D721Med (cell line): ENCODE results near the gene CNTFR.

ENCODE experiments used
- DNase-seq: peaks from one replicate; pipeline ENCODE4 v3.0.0; 2011; ENCODE audit warnings: low spot score; ENCODE audit not compliant: insufficient read length
- FAIRE-seq: peaks from 2 replicates; lab custom pipeline; 2011; peaks lifted over from hg19 to GRCh38; lab: Jason Lieb, UNC
- TF ChIP-seq, protein P1 (sequence below): IDR thresholded peaks from 2 replicates; pipeline ENCODE4 v1.5.1; 2012; ENCODE audit warnings: mild to moderate bottlenecking, control low read depth; ENCODE audit not compliant: insufficient read depth; ENCODE audit errors: missing control alignments

Gene CNTFR

DNA sequence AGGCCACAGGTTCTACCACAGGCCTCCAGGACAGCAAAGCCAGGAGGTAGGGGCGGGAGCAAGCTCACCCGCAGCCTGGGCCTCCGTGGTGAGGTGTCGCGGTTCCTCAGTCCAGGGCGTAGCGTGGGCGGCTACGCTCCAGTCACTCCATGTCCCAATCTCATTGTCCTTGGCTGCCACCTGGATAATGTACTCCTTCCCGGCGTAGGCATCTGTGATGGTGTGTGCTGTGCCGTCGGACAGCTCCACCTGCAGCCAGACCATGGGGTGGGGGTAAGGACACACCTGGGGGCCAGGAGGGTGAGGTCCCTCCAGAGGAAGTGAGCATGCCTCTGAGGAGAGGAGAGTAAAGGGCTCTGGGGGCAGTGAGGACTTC is 36.9 kb downstream of the CNTFR start:
- DNase-seq (no peak), FAIRE-seq (no peak)
- TF ChIP-seq, protein P1, sequence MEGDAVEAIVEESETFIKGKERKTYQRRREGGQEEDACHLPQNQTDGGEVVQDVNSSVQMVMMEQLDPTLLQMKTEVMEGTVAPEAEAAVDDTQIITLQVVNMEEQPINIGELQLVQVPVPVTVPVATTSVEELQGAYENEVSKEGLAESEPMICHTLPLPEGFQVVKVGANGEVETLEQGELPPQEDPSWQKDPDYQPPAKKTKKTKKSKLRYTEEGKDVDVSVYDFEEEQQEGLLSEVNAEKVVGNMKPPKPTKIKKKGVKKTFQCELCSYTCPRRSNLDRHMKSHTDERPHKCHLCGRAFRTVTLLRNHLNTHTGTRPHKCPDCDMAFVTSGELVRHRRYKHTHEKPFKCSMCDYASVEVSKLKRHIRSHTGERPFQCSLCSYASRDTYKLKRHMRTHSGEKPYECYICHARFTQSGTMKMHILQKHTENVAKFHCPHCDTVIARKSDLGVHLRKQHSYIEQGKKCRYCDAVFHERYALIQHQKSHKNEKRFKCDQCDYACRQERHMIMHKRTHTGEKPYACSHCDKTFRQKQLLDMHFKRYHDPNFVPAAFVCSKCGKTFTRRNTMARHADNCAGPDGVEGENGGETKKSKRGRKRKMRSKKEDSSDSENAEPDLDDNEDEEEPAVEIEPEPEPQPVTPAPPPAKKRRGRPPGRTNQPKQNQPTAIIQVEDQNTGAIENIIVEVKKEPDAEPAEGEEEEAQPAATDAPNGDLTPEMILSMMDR = no peak

GRCh38 chr9:34551751-34552605 is 37.5 kb downstream of the CNTFR start:
- no peak for FAIRE-seq
- TF ChIP-seq, protein P1 = no peak

GRCh38 chr9:34550681-34551270 is 38.7 kb downstream of the CNTFR start:
- DNase-seq (no peak), FAIRE-seq (no peak)
- TF ChIP-seq, protein P1 = no peak

More at GRCh38 chr9:34551751-34552605, 37.5 kb downstream of the CNTFR start:
- DNase-seq = no peak

DNA sequence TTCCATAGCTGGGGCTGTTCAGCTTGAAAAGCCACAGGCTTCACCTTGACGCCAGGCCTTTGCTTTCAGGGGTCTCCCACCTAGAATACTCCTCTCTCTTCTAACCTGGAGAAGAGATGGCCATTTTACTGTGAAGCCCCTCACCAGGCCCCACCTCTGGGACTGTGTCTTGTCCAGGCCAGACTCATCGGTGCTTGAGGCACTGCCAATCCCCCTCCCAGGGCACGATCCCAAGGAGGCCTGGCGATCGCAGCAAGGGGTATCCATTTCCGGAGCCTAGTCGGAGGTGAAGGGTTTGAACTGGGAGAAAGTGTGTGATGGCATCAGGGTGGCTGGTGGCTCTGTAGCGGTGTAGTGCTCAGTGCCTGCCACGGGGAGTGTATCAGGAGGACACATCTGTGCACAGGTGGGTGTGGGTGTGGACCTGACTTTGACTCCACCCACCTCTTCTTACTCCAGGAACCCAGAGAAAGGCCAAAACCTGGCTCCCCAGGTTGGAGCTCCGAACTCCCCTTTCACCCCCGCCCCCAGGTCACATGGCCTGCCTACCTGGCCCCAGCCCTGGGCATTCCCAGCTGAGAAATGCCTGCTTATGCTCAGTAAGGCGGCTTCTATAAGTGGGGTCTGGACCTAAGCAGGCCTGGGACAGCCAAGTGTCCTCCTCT is 39.4 kb downstream of the CNTFR start:
- TF ChIP-seq, protein P1 = no peak
- no peak for FAIRE-seq
- DNase-seq = no peak

- DNase-seq (no peak), FAIRE-seq (no peak)
These were observed 40.2 kb downstream of the CNTFR start for GRCh38 chr9:34549407-34549732.

DNA sequence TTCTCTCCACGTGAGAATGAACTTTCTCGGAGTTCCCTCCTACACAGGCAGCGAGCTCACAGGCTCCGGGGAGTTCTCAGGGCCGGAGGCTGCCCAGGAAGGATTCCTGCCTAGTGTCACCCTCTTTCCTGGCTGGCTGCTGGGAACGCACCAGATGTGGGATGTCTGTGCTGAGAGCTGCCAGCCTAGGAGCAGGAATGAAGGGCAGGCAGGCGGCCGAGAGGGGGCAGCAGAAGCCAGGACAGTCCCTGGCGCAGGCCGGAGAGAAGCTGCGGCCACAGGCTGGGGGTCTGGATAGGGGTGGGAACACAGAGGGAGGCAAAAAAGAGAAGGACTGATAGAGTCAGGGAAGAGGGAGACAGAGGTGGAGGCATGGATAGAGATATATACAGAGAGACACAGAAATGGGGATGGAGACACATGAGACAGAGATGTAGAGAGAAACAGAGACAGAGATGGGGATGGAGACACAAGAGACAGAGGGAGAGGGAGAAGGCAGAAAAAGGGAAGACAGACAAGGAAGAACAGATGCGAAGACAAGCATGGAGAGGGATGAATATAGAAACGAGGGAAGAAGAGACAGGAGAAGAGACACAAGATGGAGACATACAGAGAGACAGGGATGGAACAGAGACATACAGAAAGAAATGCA is 41.4 kb downstream of the CNTFR start:
- peak; percentile 82 for DNase-seq
- TF ChIP-seq, protein P1 = peak; percentile 93
- no peak for FAIRE-seq

More at GRCh38 chr9:34549407-34549732, 40.2 kb downstream of the CNTFR start:
- TF ChIP-seq, protein P1 = no peak
